ENCODE results near the gene PFN1. TPM values are rescaled to one million over a fixed set of nuclear protein-coding genes. Genes with fewer than 3 reads are reported as not detected.

The PFN1 gene
- total RNA-seq, 4 donors from 2014 or later: 520 to 970 (median 715) TPM

- peak overlapping the region; percentile 64 to 75 (median 72) for H3K4me3 ChIP-seq
- H3K4me1 ChIP-seq: peaks cover 51 to 80% (median 52%) of the 10 kb centered on the region in 3 donors
- TF ChIP-seq POLR2A (IDR thresholded peaks at IDR 0.05) (no peak), CTCF (IDR thresholded peaks at IDR 0.05) (no peak)
- 30 to 37% methylated on average over 4 of the region's 4 CpGs for WGBS, 2 donors
- no peaks in the 10 kb centered on the region for H3K9me3 ChIP-seq
- H3K27me3 ChIP-seq: no peaks in the 10 kb centered on the region
- H3K36me3 ChIP-seq: peaks cover 17 to 71% (median 23%) of the 10 kb centered on the region in 3 donors
- no peak for DNase-seq
- intact Hi-C loops (cut with DNase I): no loop called here
- H3K27ac ChIP-seq: peak overlapping the region; percentile 89 to 97 (median 94)
Measured at GRCh38 chr17:4941319-4941610, 7.1 kb downstream of the PFN1 start.

- peaks cover 46 to 75% (median 48%) of the 10 kb centered on the region in 3 donors for H3K4me1 ChIP-seq
- intact Hi-C loops (cut with DNase I): no loop called here
- peaks cover 18 to 71% (median 23%) of the 10 kb centered on the region in 3 donors for H3K36me3 ChIP-seq
- no peak for TF ChIP-seq POLR2A (IDR thresholded peaks at IDR 0.05)
- TF ChIP-seq CTCF (IDR thresholded peaks at IDR 0.05): no peak
- H3K4me3 ChIP-seq: peak overlapping the region; percentile 64 to 75 (median 72)
- H3K27ac ChIP-seq: peak overlapping the region; percentile 89 to 97 (median 94)
- no peaks in the 10 kb centered on the region for H3K9me3 ChIP-seq
- 0 to 2% methylated on average over 9 to 15 of the region's 29 CpGs for WGBS, 2 donors
- no peak for DNase-seq
- no peaks in the 10 kb centered on the region for H3K27me3 ChIP-seq
Measured at GRCh38 chr17:4940555-4941318, 7.6 kb downstream of the PFN1 start.

- TF ChIP-seq POLR2A (IDR thresholded peaks at IDR 0.05): peak in 3 of 4 donors; percentile 34 to 70 (median 55)
- TF ChIP-seq CTCF (IDR thresholded peaks at IDR 0.05): no peak
- Histone ChIP-seq H3K4me3 (peak within 1 kb of the TSS; percentile 64 to 75 (median 72)), H3K27ac (peak within 1 kb of the TSS; percentile 89 to 97 (median 94)), H3K4me1 (peaks cover 38 to 67% (median 40%) of the 10 kb centered on the region in 3 donors), H3K27me3 (no peaks in the 10 kb centered on the region), H3K36me3 (peaks cover 18 to 67% (median 23%) of the 10 kb centered on the region in 3 donors), H3K9me3 (no peaks in the 10 kb centered on the region)
- intact Hi-C loops (cut with DNase I): no loop called here
- DNase-seq: peak; percentile 89
- whole genome bisulfite sequencing, 2 donors: 0% methylated on average over 31 to 41 of the region's 72 CpGs
Measured at GRCh38 chr17:4939796-4940554, 8.4 kb downstream of the PFN1 start, which contains the start of the genes RNF167 and SLC25A11. TSS of gene RNF167 (plus strand) at chr17:4940268. CDS start at chr17:4940910, 642 bp downstream. TSS of gene SLC25A11 (minus strand) at chr17:4940046. CDS start at chr17:4939910, 136 bp downstream.

- Histone ChIP-seq H3K27me3 (no peaks in the 10 kb centered on the region), H3K36me3 (peaks cover 18 to 62% (median 23%) of the 10 kb centered on the region in 3 donors), H3K4me1 (peaks cover 33 to 65% (median 35%) of the 10 kb centered on the region in 3 donors), H3K9me3 (no peaks in the 10 kb centered on the region), H3K27ac (peak overlapping the region; percentile 89 to 97 (median 94)), H3K4me3 (peak overlapping the region; percentile 64 to 75 (median 72))
- 0% methylated on average over 1 to 2 of the region's 16 CpGs for WGBS, 2 donors
- no peak for DNase-seq
- no peak for TF ChIP-seq CTCF (IDR thresholded peaks at IDR 0.05)
- TF ChIP-seq POLR2A (IDR thresholded peaks at IDR 0.05): no peak
- intact Hi-C loops (cut with DNase I): no loop called here
Measured at GRCh38 chr17:4939546-4939795, 8.9 kb downstream of the PFN1 start.
